Breast epithelium (tissue), 3 donors: ENCODE data around the gene LCK.

Source experiments
- CTCF ChIP-seq, 3 donors: fragments of 450-650 bp; IDR thresholded peaks; one replicate each; pipeline ENCODE4 v1.5.1; 2016 to 2017; ENCODE audit warnings: antibody characterized with exemption in 3 of 3, mild to moderate bottlenecking in 3 of 3, moderate library complexity in 3 of 3
- POLR2A ChIP-seq: fragments of 450-650 bp; IDR thresholded peaks from one replicate; pipeline ENCODE4 v1.6.1; 2016; ENCODE audit warnings: antibody characterized with exemption, mild to moderate bottlenecking, moderate library complexity
- POLR2AphosphoS5 ChIP-seq, 3 donors: sonication (generic); formaldehyde crosslinking; IDR thresholded peaks; one replicate each; pipeline ENCODE4 v1.6.1; 2017; ENCODE audit warnings: antibody characterized with exemption in 3 of 3

DNA sequence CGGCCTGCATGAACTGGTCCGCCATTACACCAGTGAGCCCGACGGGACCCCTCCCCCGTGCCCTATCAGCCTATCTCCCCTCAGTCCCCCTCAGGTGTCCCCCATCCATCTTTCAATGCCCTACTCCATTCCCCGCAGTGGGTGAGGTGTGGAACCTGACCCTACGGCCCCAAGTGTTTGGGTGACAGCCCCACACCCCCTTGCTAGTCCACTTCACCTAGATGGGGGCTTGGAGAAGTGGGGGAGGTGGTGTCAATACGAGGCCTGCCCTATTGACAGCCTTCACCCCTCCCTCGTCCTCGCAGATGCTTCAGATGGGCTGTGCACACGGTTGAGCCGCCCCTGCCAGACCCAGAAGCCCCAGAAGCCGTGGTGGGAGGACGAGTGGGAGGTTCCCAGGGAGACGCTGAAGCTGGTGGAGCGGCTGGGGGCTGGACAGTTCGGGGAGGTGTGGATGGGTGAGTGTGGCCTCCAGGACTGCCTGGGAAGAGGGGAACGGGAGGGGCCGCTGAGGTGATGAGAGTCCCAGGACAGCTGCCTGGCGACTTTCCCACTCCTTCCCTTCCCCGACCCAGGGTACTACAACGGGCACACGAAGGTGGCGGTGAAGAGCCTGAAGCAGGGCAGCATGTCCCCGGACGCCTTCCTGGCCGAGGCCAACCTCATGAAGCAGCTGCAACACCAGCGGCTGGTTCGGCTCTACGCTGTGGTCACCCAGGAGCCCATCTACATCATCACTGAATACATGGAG, 25.1 kb downstream of the LCK start:
- no peak for TF ChIP-seq CTCF (IDR thresholded peaks at IDR 0.05)
- no peak for TF ChIP-seq POLR2A
- no peak for TF ChIP-seq POLR2AphosphoS5 (IDR thresholded peaks at IDR 0.05)
